NCI-H526 treated with DMSO at 0.1 percent for 48 hours (cell line): ENCODE data around the gene CDH3.
A peak's percentile ranks its signal among the peaks of the same experiment; 100 is the strongest.

Experiments
- DNase-seq: peaks from one replicate; lab custom pipeline; 2025; lab: John Stamatoyannopoulos, UW

Gene CDH3

GRCh38 chr16:68644715-68645493 lies at the start of gene CDH3:
TSS of gene CDH3 (plus strand) at chr16:68645310. CDS start at chr16:68645380, 70 bp downstream.
- peak; percentile 68 for DNase-seq

- DNase-seq, result no peak
Measured at GRCh38 chr16:68596266-68596665, 48.8 kb upstream of the CDH3 start.

- no peak for DNase-seq
Measured at GRCh38 chr16:68599586-68599985, 45.5 kb upstream of the CDH3 start.

GRCh38 chr16:68605746-68606145 lies 39.4 kb upstream of the CDH3 start:
- no peak for DNase-seq

- no peak for DNase-seq
Measured at GRCh38 chr16:68607443-68607842, 37.7 kb upstream of the CDH3 start.

GRCh38 chr16:68608330-68608729 lies 36.8 kb upstream of the CDH3 start:
- DNase-seq, result no peak

- no peak for DNase-seq
Measured at GRCh38 chr16:68612996-68613395, 32.1 kb upstream of the CDH3 start.

GRCh38 chr16:68617734-68618133 lies 27.4 kb upstream of the CDH3 start:
- no peak for DNase-seq

- DNase-seq, result no peak
Measured at GRCh38 chr16:68626557-68626956, 18.6 kb upstream of the CDH3 start.

- DNase-seq, result no peak
Measured at GRCh38 chr16:68627951-68628425, 17.1 kb upstream of the CDH3 start.

GRCh38 chr16:68629351-68629910 lies 15.7 kb upstream of the CDH3 start:
- DNase-seq, result no peak

GRCh38 chr16:68636064-68636560 lies 9.0 kb upstream of the CDH3 start:
- no peak for DNase-seq

- DNase-seq, result no peak
Measured at GRCh38 chr16:68636818-68637217, 8.3 kb upstream of the CDH3 start.

- DNase-seq, result no peak
Measured at GRCh38 chr16:68640972-68641371, 4.1 kb upstream of the CDH3 start.

GRCh38 chr16:68642047-68642435 lies 3.1 kb upstream of the CDH3 start:
- DNase-seq, result no peak

GRCh38 chr16:68642436-68643101 lies 2.5 kb upstream of the CDH3 start:
- DNase-seq, result no peak

- no peak for DNase-seq
Measured at GRCh38 chr16:68643227-68643626, 1.9 kb upstream of the CDH3 start.

GRCh38 chr16:68643847-68644246 lies 1.3 kb upstream of the CDH3 start:
- no peak for DNase-seq

- DNase-seq, result no peak
Measured at GRCh38 chr16:68644296-68644695, 814 bp upstream of the CDH3 start.

- peak; percentile 5 for DNase-seq
Measured at GRCh38 chr16:68645494-68646388, 631 bp downstream of the CDH3 start.

- no peak for DNase-seq
Measured at GRCh38 chr16:68646953-68647659, 2.0 kb downstream of the CDH3 start.
